GM12878 (cell line): Measurements from ENCODE around the gene FNDC8. TPM values are rescaled to one million over a fixed set of nuclear protein-coding genes. Genes with fewer than 3 reads are reported as not detected.

Source experiments
- CBX3 ChIP-seq: fragments of 200-600 bp; sonication (generic); IDR thresholded peaks from 2 replicates; pipeline ENCODE4 v1.6.1; 2016; ENCODE audit warnings: low read depth, borderline replicate concordance
- E4F1 ChIP-seq: fragments of 450-650 bp; IDR thresholded peaks from 2 replicates; pipeline ENCODE4 v1.6.1; 2018; ENCODE audit warnings: borderline replicate concordance, mild to moderate bottlenecking; ENCODE audit not compliant: partially characterized antibody
- IKZF2 ChIP-seq, 2 experiments: fragments of 450-650 bp; IDR thresholded peaks; 2 replicates each; pipeline ENCODE4 v1.6.1; 2017; ENCODE audit warnings: mild to moderate bottlenecking in 2 of 2, moderate library complexity in 2 of 2
- JUNB ChIP-seq: IDR thresholded peaks from 2 replicates; pipeline ENCODE4 v1.6.1; 2016; ENCODE audit warnings: antibody characterized with exemption, mild to moderate bottlenecking
- KLF5 ChIP-seq: fragments of 450-650 bp; IDR thresholded peaks from 2 replicates; pipeline ENCODE4 v1.6.1; 2014; ENCODE audit warnings: mild to moderate bottlenecking; ENCODE audit not compliant: partially characterized antibody
- PBX3 ChIP-seq: IDR thresholded peaks from 2 replicates; pipeline ENCODE4 v1.6.1; 2011; ENCODE audit warnings: mild to moderate bottlenecking, low read depth, low read length, moderate library complexity; ENCODE audit not compliant: insufficient replicate concordance
- RCOR1 ChIP-seq: conservative IDR thresholded peaks from 2 replicates; pipeline ENCODE4 v1.6.1; 2012; ENCODE audit warnings: low read depth, low read length, improper control_type of control experiment
- SMAD1 ChIP-seq: fragments of 450-650 bp; IDR thresholded peaks from 2 replicates; pipeline ENCODE4 v1.6.1; 2018; ENCODE audit warnings: mild to moderate bottlenecking, low read depth; ENCODE audit not compliant: partially characterized antibody
- SMAD5 ChIP-seq: IDR thresholded peaks from 2 replicates; pipeline ENCODE4 v1.6.1; 2016; ENCODE audit warnings: antibody characterized with exemption, low read depth
- SREBF2 ChIP-seq: IDR thresholded peaks from 2 replicates; pipeline ENCODE4 v1.6.1; 2012; ENCODE audit warnings: mild to moderate bottlenecking, low read length
- SRF ChIP-seq, 2 experiments: IDR thresholded peaks; 2 replicates each; pipeline ENCODE4 v1.6.1; 2011; ENCODE audit warnings: low read depth in 2 of 2, low read length in 2 of 2, mild to moderate bottlenecking in 1 of 2, moderate library complexity in 1 of 2
- ZBTB4 ChIP-seq: fragments of 450-650 bp; formaldehyde crosslinking; IDR thresholded peaks from 2 replicates; pipeline ENCODE4 v1.4.0; 2022; ENCODE audit warnings: mild to moderate bottlenecking, moderate library complexity
- ZBTB40 ChIP-seq: fragments of 450-650 bp; IDR thresholded peaks from 2 replicates; pipeline ENCODE4 v1.6.1; 2016; ENCODE audit warnings: mild to moderate bottlenecking, moderate library complexity, borderline replicate concordance
- ZSCAN29 ChIP-seq: fragments of 450-650 bp; IDR thresholded peaks from 2 replicates; pipeline ENCODE4 v1.6.1; 2017; ENCODE audit warnings: mild to moderate bottlenecking, moderate library complexity
- polyA plus RNA-seq, 11 experiments: library from polyadenylated mRNA; depleted of rRNA in 4 of 11; unstranded in 6 of 11; stranded (reverse) in 5 of 11; fragments of >200 nt; fragmentation: Nextera tagmentation in 4 of 11; fragmentation: Illumina TruSeq in 1 of 11; extraction: Ambion mirVana in 4 of 11; extraction: Trizol in 1 of 11; gene quantifications; 1 replicate in 1 of 11; 2 replicates in 10 of 11; pipeline versions ENCODE4 v1.2.1 to v1.2.3, GENCODE V29; 2011 to 2016; ENCODE audit warnings: inconsistent platforms in 2 of 11, missing spikeins in 2 of 11, low read depth in 1 of 11
- total RNA-seq, 4 experiments: library from RNA; depleted of rRNA in 3 of 4; stranded (reverse); fragments of >200 nt in 3 of 4; fragmentation: Illumina TruSeq in 1 of 4; extraction: Trizol in 1 of 4; gene quantifications; 2 replicates each; pipeline versions ENCODE4 v1.2.1 to v1.2.3, GENCODE V29; 2013 to 2021

Gene FNDC8
- total and polyA plus RNA-seq, 10 of the 15 experiments (the other 5 are each of a cell fraction or from before 2014, with no cell fraction given): 0.06 to 0.15 (median 0.11) TPM; not detected in 7

GRCh38 chr17:35082073-35082657, 39.2 kb upstream of the FNDC8 start (continued):
- TF ChIP-seq ZSCAN29: no peak
- no peak for TF ChIP-seq PBX3
- no peak for TF ChIP-seq SMAD5
- no peak for TF ChIP-seq SREBF2
- no peak for TF ChIP-seq SRF (IDR thresholded peaks at IDR 0.05; ENCODE audit: low read depth in 2 of 2, low read length in 2 of 2)
- no peak for TF ChIP-seq JUNB
- TF ChIP-seq CBX3: no peak
- no peak for TF ChIP-seq E4F1
- no peak for TF ChIP-seq ZBTB4 (CRISPR knock-in tag)
- no peak for TF ChIP-seq KLF5
- no peak for TF ChIP-seq RCOR1
- no peak for TF ChIP-seq ZBTB40
- TF ChIP-seq SMAD1: no peak
- peak in 1 of 2 experiments; percentile 14; a peak in 1 of 4 replicates for TF ChIP-seq IKZF2 (IDR thresholded peaks at IDR 0.05)
